ENCODE measurements around the gene HACE1. TPM values are rescaled to one million over a fixed set of nuclear protein-coding genes. Genes with fewer than 3 reads are reported as not detected.
A peak's percentile ranks its signal among the peaks of the same experiment; 100 is the strongest.
"Not testable (repeated sequence)": the region's sequence is repeated elsewhere in the genome, so short reads cannot be mapped to it uniquely, and the experiment has no call there.

HACE1 gene
- 10 to 100 TPM; 10.1 to 12.9 TPM for total RNA-seq
- polyA plus RNA-seq (ENCODE audit: insufficient read length in 6 of 6), result 10 to 100 TPM; 22.4 to 27.0 (median 25.1) TPM
- long read RNA-seq, donor 1, partial matches to known transcripts, result 0 of 1 reads
- long read RNA-seq, donor 1, other reads (novel, unspliced or antisense), result 0 of 1 reads
- long read RNA-seq, donor 2, full-length matches to known transcripts, result 1 of 1 reads
- long read RNA-seq, donor 2, partial matches to known transcripts, result 0 of 1 reads
- long read RNA-seq, donor 2, other reads (novel, unspliced or antisense), result 0 of 1 reads
- long read RNA-seq, donor 3, full-length matches to known transcripts, result 3 of 3 reads
- long read RNA-seq, donor 3, partial matches to known transcripts, result 0 of 3 reads
- long read RNA-seq, donor 3, other reads (novel, unspliced or antisense), result 0 of 3 reads
- long read RNA-seq, donor 4, partial matches to known transcripts, result 1 of 1 reads
- long read RNA-seq, donor 4, other reads (novel, unspliced or antisense), result 0 of 1 reads
- long read RNA-seq, donor 5, result 0 reads
- long read RNA-seq, donor 6, partial matches to known transcripts, result 0 of 3 reads
- long read RNA-seq, donor 6, other reads (novel, unspliced or antisense), result 0 of 3 reads
- long read RNA-seq, donor 7, result 0 reads
- long read RNA-seq, donor 8, result 0 reads
- long read RNA-seq, donor 9, result 0 reads
- long read RNA-seq, donor 10, result 0 reads
- long read RNA-seq, donor 11, full-length matches to known transcripts, result 2 of 2 reads
- long read RNA-seq, donor 11, partial matches to known transcripts, result 0 of 2 reads
- long read RNA-seq, donor 11, other reads (novel, unspliced or antisense), result 0 of 2 reads
- long read RNA-seq, donor 12, full-length matches to known transcripts, result 2 of 2 reads
- long read RNA-seq, donor 12, partial matches to known transcripts, result 0 of 2 reads
- long read RNA-seq, donor 12, other reads (novel, unspliced or antisense), result 0 of 2 reads

DNA sequence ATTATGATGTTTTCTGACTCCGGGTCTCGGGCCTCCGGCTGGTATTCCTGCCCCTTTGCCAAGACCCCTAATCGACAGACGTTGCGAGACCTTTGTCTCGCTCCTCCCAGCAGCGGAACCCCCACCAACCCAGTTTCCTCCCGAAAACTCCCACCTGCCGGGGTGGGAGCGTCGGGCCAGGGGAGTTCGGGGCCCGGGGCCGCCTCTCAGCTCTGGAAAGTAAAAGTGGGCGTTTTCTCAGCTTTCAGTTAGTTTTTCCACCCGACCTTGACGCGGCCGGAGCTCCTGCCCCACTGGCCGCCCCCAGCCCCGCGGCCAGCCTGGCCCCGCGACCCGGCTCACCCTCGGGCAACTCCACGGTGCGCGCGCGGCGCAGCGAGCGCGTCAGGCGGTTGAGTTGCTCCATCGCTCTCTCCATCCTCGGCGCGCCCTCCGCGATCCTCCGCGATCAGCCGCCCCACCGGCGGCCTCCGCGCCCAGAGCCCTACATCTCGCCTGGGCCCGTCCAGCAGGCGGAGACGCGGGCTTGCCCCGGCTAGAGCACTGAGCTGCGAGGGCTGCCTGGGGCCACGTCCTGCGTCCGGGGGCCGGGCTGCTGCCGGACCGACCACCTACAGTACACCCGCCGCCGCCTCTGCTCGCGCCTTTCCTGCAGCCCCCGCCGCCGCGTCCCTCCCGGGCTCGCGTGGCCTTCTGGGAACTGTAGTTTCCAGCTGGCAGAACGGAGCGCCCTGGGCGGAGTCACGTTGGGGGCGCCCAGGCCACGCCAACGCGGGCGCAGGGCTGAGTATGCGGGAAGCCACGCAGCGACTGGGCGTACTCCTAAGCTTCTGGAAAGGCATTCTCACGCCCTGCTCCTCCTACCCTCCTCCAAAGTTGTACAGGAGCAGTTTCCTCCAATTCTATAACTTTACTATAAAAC, at the start of gene HACE1:
Gene HACE1 (minus strand): TSS at position 695 of the 922 bp plus-strand sequence. CDS start 277 bp downstream, at position 418.
- intact Hi-C loops (cut with DNase I), result no loop called here
- Histone ChIP-seq H3K36me3 (no peaks in the 10 kb centered on the region), H3K27me3 (peaks cover 0 to 7% of the 10 kb centered on the region in 2 donors), H3K4me1 (peaks cover 0 to 15% of the 10 kb centered on the region in 2 donors), H3K4me3 (peak within 1 kb of the TSS; percentile 94 to 98), H3K27ac (peak within 1 kb of the TSS; percentile 60 to 80), H3K9me3 (no peaks in the 10 kb centered on the region)
- peak; percentile 87 to 96 (median 92) for DNase-seq
- peak; percentile 100 for ATAC-seq
- no peak for TF ChIP-seq CTCF (IDR thresholded peaks at IDR 0.05)

DNA sequence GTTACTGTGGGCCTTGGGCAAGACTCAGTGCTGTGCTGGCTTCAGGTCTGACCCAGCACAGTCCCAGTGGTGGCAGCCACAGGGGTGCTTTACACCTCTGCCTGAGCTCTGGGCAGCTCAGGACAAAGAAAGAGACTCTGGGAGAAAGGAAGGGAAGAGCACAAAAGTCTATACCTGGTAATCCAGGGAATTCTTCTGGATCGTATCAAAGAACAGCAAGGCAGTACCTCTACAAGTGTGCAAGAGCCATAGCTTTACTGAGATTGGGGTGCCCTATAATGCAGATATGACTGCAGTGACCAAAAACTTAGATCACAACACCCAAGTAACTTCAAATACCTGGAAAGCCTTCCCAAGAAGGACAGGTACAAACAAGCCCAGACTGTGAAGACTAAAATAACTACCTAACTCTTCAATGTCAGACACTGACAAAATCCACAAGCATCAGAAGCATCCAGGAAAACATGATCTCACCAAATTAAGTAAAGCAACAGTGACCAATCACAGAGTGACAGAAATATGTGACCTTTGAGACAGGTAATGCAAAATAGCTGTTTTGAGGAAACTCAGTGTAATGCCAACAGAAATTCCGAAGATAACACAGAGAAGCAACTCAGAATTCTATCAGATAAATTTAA, 49.3 kb upstream of the HACE1 start:
- no peaks in the 10 kb centered on the region for H3K27me3 ChIP-seq
- H3K27ac ChIP-seq, result no peak overlapping the region
- H3K9me3 ChIP-seq, result peaks cover 0 to 11% of the 10 kb centered on the region in 2 donors
- no peaks in the 10 kb centered on the region for H3K4me1 ChIP-seq
- ATAC-seq (no peak), DNase-seq (no peak)
- H3K4me3 ChIP-seq, result no peak overlapping the region
- intact Hi-C loops (cut with DNase I), result no loop called here
- TF ChIP-seq CTCF (IDR thresholded peaks at IDR 0.05), result no peak
- H3K36me3 ChIP-seq, result no peaks in the 10 kb centered on the region

DNA sequence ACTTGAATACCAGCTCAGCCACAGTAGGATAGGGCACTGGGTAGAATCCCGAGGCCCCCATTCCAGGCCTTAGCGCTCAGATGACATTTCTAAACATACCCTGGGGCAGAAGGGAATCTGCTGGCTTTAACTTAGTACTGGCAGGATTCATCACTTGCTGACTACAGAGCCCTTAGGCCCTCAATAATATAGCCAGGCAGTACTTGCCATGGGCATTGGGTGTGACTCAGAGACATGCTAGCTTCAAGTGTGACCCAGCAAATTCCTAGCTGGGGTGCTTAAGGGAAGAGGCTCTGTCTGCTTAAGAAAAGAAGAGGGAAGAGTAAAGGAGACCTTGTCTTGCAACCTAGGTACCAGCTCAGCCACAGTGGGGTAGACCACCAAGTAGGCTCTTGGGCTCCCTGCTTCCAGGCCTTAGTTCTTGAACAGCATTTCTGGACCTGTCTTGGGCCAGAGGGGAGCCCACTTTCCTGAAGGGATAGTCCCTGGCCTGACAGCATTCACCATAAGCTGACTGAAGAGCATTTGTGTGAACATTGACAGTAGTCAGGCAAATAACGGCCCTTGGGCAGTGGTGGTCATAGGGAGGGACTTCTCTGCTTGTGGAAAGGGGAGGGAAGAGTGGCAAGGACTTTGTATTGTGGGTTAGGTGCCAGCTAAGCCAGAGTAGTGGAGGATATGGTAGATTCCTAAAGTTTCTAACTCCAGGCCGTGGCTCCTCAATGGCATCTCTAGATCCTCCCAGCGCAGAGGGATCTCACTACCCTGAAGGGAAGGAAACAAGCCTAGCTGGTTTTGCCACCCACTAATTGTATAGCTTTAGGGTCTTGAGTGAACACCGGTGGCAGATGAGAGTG, 48.5 kb upstream of the HACE1 start:
- ATAC-seq (no peak), DNase-seq (no peak)
- no peak overlapping the region for H3K27ac ChIP-seq
- H3K36me3 ChIP-seq, result no peaks in the 10 kb centered on the region
- TF ChIP-seq CTCF (IDR thresholded peaks at IDR 0.05), result no peak
- intact Hi-C loops (cut with DNase I), result no loop called here
- H3K4me3 ChIP-seq, result no peak overlapping the region
- no peaks in the 10 kb centered on the region for H3K4me1 ChIP-seq
- H3K9me3 ChIP-seq, result peaks cover 0 to 12% of the 10 kb centered on the region in 2 donors
- H3K27me3 ChIP-seq, result no peaks in the 10 kb centered on the region

DNA sequence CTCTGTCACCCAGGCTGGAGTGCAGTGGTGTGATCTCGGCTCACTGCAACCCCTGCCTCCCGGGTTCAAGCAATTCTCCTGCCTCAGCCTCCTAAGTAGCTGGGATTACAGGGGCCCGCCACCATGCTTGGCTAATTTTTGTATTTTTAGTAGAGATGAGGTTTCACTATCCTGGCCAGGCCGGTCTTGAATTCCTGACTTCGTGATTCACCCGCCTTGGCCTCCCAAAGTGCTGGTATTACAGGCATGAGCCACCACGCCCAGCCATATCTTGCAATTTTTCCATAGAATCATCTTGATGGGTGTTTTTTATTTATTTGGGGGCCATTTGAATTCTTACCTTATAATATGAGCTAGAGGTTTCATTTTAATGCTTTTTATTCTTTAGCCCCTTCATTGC, 39.2 kb upstream of the HACE1 start:
- H3K4me1 ChIP-seq; DNase-seq; H3K4me3 ChIP-seq; H3K9me3 ChIP-seq; H3K36me3 ChIP-seq; intact Hi-C loops (cut with DNase I); H3K27me3 ChIP-seq; ATAC-seq; H3K27ac ChIP-seq: not testable (repeated sequence)

Data from left lung (tissue), 14 donors.